GM18858 (cell line): Measurements from ENCODE around the gene THAP11.
"Not testable (repeated sequence)": the region's sequence is repeated elsewhere in the genome, so short reads cannot be mapped to it uniquely, and the experiment has no call there.

ENCODE experiments used
- ATAC-seq: cut with Tn5 transposase; IDR thresholded peaks from one replicate; pipeline ENCODE4 v1.9.1; 2021; ENCODE audit not compliant: unreplicated experiment

The THAP11 gene

DNA sequence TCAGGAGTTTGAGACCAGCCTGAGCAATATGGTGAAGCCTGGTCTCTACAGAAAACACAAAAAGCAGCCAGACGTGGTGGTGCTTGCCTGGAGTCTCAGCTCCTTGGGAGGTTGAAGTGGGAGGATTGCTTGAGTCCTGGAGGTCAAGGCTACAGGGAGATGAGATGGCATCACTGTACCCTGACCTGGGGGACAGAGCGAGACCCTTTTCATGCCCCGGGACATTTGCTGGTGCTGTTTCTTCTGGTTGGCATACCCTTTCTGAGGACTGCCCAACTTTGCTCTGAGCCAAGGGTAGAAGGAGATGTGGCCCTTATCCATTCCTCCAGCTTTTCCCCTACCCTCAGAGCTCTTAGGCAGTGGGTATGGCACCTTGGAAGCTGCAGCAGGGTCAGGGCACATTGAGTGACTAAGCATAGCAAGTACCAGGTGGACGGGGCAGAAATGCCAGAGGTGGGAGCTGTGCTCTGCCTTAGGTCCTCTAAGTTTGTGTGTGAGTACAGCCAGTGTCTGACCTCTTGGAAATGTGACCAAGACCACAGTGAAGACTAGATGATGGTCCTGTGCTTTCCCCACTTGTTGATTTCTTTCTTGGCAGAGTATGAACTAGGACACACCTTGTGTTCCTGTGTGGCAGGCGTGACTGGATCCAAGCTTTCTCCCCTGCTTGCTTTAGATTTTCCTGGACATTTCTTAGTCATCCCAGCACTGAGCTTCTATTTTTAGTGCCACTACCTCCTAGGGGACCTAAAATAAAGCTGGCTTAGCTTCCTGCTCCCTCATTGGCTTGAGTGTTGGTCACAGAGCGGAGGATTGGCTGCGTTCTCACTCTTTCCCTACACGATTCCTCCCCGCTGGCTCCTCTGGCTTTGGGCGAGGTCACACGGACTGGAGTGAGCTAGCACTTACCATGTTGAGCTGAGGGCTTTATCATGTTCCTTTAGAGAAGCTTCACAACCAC, 20.8 kb downstream of the THAP11 start:
- ATAC-seq: no peak

DNA sequence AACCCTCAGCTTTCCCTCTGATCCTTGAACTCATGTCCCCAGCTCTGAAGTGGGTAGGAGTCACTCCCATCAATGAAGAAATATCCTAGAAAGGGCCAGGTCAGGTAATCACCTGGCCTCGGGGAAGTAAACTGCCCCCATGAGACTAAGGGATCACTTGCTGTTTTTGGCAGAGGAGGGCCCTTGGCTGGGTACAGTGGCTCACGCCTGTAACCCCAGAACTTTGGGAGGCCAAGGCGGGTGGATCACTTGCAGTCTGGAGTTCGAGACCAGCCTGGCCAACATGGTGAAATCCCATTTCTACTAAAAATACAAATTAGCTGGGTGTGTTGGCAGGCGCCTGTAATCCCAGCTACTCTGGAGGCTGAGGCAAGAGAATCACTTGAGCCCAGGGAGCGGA, 21.9 kb downstream of the THAP11 start:
- not testable (repeated sequence) for ATAC-seq

DNA sequence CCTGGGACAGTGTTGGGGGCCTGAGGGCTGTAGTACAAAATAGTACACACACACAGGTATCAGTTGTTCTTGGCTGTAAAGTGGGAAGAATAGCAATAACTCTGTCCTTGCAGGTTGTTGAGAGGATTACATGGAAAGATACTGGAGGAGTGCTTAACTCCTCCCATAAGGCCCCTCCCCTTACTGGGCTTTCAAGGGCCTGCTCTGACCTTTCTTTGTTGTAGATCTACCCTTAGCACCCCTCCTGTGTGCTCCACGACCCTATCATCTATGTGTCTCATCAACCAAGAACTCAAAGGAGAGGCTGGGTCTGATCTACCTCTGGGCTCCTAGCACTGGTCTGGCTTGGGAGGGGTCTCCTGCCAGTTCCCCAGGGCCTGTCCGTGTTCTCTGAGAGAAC, 22.5 kb downstream of the THAP11 start:
- ATAC-seq: no peak

DNA sequence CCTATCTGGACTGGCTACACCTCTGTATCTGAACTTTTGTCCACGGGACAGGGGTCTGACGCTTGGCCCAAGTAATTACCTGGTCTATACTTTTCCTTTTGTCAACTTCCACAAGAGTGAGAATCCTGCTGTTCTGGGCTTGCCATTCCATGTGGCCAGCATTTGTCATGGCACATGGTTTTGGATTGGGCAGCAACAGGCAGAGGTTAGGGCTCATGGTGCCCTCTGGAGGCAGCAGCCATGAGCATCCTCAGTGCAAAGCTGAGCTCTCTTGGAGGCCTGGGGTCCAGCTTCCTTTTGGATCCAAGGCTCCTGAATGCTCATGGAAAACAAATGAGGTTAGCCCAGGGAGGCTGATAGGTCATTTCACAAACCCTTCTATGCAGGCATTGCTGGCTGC, 23.2 kb downstream of the THAP11 start:
- no peak for ATAC-seq

DNA sequence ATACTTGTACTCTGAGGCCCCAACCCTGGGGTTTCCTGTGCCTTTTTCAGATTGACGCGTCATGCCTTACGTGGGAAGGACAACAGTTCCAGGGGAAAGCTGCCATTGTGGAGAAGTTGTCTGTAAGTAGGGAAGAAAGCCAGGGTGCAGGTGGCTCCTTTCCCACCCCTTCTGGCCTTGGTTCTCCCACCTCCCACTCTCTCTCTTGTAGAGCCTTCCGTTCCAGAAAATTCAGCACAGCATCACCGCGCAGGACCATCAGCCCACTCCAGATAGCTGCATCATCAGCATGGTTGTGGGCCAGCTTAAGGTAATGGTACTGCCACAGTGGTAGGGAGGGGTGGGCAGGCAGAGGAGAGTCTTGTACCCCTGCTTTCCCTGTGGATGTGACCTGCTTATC, 26.2 kb downstream of the THAP11 start:
- no peak for ATAC-seq

DNA sequence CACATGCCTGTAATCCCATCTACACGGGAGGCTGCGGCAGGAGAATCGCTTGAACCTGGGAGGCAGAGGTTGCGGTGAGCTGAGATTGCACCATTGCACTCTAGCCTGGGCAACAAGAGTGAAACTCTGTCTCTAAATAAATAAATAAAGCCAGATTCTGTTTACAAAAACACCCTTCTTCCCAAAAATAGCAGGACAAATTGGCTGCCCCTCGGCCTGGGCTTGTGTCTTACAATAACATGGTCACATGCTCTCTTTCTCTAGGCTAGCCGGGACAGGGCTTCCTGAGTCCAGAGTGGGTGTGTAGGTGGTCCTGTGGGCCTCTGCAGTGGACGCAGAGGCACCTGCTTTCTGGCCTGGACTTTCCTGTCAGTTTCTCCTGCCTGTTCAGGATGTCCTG, 27.5 kb downstream of the THAP11 start:
- no peak for ATAC-seq

DNA sequence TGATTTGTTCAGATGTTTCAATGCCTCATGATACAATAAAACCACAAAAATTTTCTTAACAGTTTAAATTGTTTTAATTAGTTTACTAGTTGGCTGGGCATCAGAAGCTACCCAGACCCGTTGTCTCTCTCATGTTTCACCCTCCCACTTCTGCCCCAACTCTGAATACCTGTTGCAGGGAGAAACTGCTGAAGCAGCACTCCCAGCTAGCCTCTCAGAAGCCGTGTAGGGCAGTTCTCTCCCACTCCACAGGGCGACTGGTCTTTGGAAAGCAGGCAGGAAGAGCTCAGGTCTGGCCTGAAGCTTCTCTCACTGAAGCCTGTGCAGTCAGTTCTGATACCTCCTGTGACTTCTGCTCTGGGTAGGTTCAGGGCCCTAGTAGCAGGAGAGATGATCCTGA, 29.1 kb downstream of the THAP11 start:
- no peak for ATAC-seq

DNA sequence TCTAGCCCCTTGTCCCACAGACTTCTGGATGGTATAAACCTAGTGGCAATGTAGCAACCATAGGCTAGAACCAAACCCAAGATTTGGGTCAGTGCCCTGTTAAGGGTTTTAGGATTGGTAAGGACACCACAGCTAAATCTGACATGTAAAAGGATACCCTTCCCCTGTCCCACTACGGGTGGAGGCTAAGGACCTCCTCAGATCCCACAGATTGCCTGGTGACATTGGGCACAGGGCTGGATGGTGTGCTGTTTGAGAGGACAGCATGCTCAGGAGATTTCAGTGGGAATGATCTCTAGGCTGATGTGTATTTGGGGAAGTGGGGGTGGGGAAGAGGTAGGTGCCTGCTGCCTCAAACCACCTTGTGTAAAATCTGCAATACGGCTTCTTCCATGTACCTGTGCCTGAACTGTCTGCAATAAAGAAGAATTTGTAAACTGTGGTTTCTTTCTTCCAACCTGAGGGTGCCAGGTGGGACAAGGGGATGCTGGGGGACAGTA, 30.1 kb downstream of the THAP11 start:
- no peak for ATAC-seq

DNA sequence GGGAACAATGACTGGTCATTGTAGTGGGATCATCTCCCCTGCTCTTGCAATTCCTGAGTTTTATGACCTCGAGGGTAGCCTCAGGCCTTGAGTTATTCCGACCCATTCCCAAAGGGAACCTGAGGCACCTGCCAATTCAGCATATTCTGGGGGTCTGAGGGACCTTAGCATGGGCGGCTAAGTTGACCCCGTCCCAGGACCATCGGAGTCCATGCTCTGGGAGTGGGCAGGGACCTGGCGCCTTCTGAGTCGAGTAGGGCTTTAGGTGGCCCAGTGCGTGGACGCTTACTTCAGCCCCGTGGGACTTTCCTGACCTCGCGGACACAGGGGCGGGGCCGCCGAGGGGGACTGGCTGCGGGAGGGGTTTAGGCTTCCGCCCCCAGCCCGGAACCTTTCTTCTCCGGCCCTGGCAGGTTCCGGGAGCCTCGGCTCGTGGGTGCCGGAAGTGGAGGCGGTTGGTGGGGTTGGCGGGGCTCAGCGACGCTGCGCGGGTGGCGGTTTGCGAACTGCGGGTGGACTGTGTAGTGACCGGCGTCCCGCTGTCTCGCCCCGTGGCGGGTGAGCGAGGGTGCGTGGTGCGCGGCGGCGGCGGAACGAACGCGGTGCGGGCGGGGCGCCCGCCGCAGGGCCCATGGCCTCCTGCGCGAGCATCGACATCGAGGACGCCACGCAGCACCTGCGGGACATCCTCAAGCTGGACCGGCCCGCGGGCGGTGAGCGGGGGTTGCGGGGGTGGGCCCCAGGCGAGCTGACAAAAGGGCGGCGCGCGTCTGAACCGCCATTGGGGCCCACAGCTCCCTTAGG, 30.7 kb downstream of the THAP11 start, which contains the start of gene EDC4:
EDC4 (plus strand) TSS at position 422 of the 804 bp plus-strand sequence; CDS start at position 632, 210 bp downstream.
- ATAC-seq: peak; percentile 42

DNA sequence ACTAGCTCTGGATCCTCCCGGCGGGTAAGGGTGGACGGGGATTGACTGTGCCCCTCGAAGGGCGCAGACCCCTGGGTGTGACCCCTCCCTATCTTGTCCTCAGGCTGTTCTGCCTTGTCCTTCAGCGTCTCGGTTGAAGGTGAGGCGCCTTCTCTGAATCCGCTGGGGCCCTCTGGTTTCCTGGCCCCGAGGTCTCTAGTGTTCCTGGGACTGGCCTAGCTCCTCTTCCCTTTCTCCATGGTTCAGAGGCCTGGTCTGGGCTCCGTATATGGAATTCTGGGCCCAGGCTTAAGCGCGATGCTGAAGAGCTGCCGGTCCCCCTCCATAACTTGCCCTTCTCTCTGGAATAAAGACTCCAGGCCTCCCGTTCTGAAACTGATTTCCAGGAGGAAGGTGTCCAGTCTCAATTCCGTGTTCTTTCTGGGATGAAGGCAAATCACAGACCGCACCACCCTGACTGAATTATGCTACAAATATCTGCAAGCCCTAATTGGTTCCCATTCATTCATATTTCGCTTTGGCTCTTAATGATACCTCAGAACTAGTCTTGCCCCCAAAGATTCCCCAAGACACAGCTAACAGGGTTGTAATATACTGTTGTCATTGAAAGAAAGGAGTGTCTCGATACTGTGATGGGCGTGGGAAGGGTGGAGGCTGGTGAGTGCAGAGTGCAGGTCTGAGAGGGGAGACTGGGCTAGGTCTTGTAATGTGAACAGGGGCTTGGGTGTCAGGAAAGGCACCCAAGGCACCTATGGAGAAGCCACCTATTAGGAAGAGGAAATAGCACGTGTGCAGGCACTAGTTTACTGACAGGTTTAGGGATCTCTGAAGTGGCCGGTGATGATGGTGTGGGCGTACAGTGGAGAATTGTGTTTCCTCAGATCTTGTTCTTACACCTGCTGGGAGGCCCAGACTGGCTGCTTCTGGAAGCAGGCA, 31.6 kb downstream of the THAP11 start:
- no peak for ATAC-seq

DNA sequence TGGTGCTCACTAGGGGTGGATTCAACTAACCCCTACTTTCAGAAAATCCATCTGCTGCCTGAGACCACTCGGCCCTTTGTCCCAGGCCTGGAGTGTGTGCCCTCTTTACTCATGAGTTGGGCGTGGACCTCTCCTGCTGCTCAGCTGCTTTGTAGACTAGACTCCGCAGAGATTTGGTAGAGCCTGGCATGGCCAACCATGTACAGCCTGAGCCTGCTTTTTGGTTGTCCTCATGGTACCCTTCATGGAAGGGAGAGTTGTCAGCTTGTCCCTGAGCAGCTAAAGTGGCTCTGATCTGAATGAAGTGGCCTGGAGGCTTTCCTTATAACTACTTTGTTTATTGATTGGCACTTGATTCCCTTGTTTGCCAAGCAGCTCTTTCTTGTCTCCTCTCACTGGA, 32.3 kb downstream of the THAP11 start:
- no peak for ATAC-seq

DNA sequence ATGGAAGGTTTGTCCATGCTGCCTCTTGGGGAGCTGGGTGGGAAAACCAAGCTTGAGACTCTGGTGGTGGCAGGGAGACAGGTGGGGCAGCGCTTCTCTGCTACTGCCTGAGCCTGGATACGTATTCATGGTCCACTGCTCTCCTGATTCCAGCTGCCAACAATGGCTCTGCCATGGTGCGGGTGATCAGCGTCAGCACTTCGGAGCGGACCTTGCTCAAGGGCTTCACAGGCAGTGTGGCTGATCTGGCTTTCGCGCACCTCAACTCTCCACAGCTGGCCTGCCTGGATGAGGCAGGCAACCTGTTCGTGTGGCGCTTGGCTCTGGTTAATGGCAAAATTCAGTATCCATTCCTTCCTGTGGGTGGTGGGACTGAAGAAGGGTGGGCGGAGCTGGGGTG, 34.9 kb downstream of the THAP11 start:
- ATAC-seq: no peak

DNA sequence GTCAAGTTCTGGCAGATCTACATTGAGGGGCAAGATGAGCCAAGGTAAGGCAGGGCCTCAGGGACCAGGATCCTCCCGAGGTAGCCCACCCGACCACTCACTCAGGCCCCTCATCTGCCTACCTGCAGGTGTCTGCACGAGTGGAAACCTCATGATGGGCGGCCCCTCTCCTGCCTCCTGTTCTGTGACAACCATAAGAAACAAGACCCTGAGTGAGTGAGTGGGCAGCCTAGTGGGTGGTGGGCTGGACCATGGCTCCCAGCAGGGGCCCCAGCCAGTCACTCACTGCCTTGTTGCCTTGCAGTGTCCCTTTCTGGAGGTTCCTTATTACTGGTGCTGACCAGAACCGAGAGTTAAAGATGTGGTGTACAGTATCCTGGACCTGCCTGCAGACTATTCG, 36.1 kb downstream of the THAP11 start:
- no peak for ATAC-seq

DNA sequence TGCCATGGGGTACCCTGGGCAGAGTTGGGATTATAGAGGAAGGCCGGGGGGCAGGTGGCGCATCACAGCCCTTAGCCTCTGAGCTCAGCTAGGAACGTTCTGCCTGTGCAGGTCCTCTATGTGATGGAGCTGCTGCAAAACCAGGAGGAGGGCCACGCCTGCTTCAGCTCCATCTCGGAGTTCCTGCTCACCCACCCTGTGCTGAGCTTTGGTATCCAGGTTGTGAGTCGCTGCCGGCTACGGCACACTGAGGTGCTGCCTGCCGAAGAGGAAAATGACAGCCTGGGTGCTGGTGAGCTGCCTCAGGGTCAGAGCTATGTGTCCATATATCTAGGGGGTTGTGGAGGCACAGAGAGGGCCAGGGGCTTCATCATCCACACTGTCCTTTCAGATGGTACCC, 36.7 kb downstream of the THAP11 start:
- no peak for ATAC-seq

DNA sequence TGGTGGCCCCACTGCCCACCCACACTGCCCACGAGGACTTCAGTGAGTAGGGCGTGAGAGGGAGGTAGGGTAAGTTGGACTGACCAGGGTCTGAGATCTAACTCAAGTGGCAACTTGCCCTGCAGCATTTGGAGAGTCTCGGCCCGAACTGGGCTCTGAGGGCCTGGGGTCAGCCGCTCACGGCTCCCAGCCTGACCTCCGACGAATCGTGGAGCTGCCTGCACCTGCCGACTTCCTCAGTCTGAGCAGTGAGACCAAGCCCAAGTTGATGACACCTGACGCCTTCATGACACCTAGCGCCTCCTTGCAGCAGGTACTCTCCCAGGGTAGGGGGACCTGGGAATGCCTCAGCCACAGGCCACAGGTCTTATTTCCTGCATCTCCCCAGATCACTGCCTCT, 37.3 kb downstream of the THAP11 start:
- ATAC-seq: no peak

DNA sequence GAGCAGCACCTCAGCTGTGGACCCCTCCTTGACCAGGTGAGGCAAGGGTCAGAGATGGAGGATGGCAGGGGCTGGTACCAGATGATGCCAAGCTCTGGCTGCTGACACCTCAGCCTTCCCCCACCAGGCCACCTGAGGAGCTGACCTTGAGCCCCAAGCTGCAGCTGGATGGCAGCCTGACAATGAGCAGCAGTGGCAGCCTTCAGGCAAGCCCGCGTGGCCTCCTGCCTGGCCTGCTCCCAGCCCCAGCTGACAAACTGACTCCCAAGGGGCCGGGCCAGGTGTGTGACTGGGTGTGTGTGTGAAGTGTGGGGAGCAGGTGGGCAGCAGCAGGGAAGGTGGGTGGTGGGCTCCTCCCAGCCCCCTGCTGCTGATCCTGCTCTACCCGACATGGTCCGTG, 37.8 kb downstream of the THAP11 start:
- ATAC-seq: no peak

DNA sequence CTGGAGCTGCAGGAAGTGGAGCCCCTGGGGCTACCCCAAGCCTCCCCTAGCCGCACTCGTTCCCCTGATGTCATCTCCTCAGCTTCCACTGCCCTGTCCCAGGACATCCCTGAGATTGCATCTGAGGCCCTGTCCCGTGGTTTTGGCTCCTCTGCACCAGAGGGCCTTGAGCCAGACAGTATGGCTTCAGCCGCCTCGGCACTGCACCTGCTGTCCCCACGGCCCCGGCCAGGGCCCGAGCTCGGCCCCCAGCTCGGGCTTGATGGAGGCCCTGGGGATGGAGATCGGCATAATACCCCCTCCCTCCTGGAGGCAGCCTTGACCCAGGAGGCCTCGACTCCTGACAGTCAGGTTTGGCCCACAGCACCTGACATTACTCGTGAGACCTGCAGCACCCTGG, 38.5 kb downstream of the THAP11 start:
- no peak for ATAC-seq

DNA sequence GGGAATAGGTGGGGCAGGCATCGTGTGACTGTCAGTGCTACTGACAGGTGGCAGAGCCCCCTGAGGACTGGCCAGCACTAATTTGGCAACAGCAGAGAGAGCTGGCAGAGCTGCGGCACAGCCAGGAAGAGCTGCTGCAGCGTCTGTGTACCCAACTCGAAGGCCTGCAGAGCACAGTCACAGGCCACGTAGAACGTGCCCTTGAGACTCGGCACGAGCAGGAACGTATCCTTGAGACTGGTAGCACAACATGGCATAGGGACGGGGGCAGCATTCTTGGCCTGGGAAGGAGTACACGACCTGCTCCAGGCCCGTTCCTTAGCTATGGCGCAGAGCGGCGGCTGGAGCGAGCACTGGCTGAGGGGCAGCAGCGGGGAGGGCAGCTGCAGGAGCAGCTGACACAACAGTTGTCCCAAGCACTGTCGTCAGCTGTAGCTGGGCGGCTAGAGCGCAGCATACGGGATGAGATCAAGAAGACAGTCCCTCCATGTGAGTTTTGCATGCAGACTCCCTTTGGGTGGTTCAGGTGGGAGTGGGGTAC, 39.6 kb downstream of the THAP11 start:
- no peak for ATAC-seq

DNA sequence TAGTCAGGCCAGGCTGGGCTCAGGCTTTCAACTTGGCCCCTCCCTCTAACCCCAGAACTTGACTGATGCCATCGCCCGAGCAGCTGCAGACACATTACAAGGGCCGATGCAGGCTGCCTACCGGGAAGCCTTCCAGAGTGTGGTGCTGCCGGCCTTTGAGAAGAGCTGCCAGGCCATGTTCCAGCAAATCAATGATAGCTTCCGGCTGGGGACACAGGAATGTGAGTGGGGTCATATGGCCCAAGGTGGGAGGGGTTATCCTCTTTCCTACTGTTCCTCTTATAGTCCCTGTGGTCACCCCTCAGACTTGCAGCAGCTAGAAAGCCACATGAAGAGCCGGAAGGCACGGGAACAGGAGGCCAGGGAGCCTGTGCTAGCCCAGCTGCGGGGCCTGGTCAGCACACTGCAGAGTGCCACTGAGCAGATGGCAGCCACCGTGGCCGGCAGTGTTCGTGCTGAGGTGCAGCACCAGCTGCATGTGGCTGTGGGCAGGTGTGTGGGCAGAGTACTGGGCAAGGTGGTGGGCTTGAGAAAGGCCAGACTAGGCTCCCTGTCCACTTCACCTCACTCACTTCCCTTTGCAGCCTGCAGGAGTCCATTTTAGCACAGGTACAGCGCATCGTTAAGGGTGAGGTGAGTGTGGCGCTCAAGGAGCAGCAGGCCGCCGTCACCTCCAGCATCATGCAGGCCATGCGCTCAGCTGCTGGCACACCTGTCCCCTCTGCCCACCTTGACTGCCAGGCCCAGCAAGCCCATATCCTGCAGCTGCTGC, 40.4 kb downstream of the THAP11 start:
- ATAC-seq: no peak
